SK-N-SH (cell line): Measurements from ENCODE around the gene NAALADL1.

ENCODE experiments used
- CTCF ChIP-seq: fragments of 200-600 bp; sonication (generic); IDR thresholded peaks from 2 replicates; pipeline ENCODE4 v1.6.1; 2017; ENCODE audit warnings: antibody characterized with exemption, mild to moderate bottlenecking, moderate library complexity
- FOXM1 ChIP-seq: IDR thresholded peaks from 2 replicates; pipeline ENCODE4 v1.4.0; 2012; ENCODE audit warnings: low read depth, mild to moderate bottlenecking
- MAX ChIP-seq: IDR thresholded peaks from 2 replicates; pipeline ENCODE4 v1.4.0; 2012; ENCODE audit warnings: low read depth
- SIN3A ChIP-seq: IDR thresholded peaks from 2 replicates; pipeline ENCODE4 v1.6.1; 2012; ENCODE audit warnings: low read depth, mild to moderate bottlenecking, low read length, moderate library complexity, borderline replicate concordance
- ZBTB33 ChIP-seq: IDR thresholded peaks from 2 replicates; pipeline ENCODE4 v1.4.0; 2012; ENCODE audit warnings: low read depth, borderline replicate concordance

- TF ChIP-seq CTCF (no peak), FOXM1 (no peak), SIN3A (no peak), ZBTB33 (no peak), MAX (no peak)
These were observed 13.3 kb downstream of the NAALADL1 start for GRCh38 chr11:65045061-65045460.
